ENCODE results near the gene PTGFR.

PTGFR gene, protein sequence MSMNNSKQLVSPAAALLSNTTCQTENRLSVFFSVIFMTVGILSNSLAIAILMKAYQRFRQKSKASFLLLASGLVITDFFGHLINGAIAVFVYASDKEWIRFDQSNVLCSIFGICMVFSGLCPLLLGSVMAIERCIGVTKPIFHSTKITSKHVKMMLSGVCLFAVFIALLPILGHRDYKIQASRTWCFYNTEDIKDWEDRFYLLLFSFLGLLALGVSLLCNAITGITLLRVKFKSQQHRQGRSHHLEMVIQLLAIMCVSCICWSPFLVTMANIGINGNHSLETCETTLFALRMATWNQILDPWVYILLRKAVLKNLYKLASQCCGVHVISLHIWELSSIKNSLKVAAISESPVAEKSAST

GRCh38 chr1:78490861-78491450 lies at the start of gene PTGFR:
Gene PTGFR, plus strand, starts transcription at chr1:78490974. Its CDS starts 1,770 bp downstream, at chr1:78492744.
- DNase-seq = peak in 7 of 58 donors; percentile 3 to 30 (median 17)

DNA sequence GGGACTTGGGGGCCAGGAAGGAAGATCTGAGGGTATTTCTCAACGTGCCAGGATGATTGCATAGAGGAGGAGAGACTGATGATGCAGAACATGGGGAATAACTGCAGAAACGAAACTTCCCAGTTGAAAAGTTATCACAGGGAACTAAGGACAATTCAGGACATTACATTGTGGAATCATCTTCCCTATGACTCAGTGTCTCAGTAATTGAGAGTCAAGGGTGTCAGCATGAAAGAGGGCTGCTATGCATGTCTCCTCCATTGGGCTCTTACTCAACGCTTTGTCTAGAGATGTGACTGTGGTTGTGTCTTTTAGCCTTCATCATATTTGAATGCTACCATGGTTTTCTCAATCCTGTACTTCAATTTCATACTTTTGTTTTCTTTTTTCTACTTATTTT lies 48.9 kb upstream of the PTGFR start:
- no peak for DNase-seq

GRCh38 chr1:78447086-78447485 lies 43.7 kb upstream of the PTGFR start:
- DNase-seq = no peak

DNA sequence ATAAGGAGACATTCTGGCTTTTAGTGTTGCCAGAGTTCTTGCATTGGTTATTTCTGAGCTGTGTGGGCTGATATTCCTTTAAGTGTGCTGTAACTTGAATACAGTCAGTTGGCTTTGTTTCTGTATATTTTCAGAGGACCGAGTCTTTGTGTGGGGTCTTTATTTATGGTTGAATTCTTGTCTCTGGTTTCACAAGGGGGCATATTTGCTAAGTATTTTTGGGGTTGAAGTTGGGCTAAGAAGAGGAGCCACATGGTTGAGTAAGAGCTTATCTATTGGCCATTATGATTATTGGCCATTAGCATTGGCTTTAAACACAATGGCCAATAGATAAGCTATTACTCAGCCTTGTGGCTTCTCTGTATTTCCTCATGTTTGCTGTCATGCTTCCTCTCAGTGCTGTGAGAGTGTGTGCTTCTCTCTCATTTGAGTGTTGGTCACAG lies 26.3 kb upstream of the PTGFR start:
- no peak for DNase-seq

GRCh38 chr1:78465143-78465542 lies 25.6 kb upstream of the PTGFR start:
- DNase-seq = no peak

GRCh38 chr1:78468521-78468920 lies 22.3 kb upstream of the PTGFR start:
- no peak for DNase-seq

- no peak for DNase-seq
Measured at GRCh38 chr1:78469576-78469975, 21.2 kb upstream of the PTGFR start.

- DNase-seq = no peak
Measured at GRCh38 chr1:78471890-78472620, 18.7 kb upstream of the PTGFR start.

GRCh38 chr1:78472851-78473496 lies 17.8 kb upstream of the PTGFR start:
- no peak for DNase-seq

DNA sequence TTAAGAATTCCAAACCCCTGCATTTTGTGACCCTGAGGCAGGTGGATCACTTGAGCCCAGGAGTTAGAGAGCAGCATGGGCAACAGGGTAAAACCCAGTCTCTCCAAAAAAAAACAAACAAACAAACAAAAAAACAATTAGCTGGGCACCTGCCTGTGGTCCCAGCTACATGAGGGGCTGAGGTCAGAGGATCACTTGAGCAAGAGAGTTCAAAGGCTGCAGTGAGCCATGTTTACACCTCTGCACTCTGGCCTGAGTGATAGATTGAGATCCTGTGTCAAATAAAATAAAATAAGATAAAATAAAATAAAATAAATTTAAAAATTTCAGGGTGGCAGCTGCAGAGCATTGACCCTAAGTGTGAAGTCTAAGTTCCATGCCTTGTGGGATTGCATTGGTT lies 16.7 kb upstream of the PTGFR start:
- DNase-seq = no peak

- no peak for DNase-seq
Measured at GRCh38 chr1:78475888-78476610, 14.7 kb upstream of the PTGFR start.

DNA sequence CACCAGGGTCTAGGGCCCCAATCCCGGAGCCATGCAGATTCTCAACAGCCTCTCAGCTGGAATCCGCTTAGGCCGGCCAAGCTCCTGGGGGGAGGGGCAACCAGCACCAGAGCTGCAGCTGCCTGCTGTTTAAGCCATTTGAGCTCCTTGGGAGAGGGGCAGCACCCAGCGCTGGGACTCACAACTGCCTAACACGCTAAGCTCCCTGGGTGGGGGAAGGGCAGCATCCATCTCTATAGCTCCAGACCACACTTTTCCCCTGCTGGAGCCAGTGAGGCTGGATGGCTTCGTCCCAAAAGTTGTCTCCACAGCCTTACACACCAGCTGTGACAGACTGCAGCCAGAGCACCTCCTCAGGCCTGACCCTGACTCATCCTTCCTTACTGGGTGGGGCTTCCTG lies 6.9 kb upstream of the PTGFR start:
- DNase-seq = no peak

DNA sequence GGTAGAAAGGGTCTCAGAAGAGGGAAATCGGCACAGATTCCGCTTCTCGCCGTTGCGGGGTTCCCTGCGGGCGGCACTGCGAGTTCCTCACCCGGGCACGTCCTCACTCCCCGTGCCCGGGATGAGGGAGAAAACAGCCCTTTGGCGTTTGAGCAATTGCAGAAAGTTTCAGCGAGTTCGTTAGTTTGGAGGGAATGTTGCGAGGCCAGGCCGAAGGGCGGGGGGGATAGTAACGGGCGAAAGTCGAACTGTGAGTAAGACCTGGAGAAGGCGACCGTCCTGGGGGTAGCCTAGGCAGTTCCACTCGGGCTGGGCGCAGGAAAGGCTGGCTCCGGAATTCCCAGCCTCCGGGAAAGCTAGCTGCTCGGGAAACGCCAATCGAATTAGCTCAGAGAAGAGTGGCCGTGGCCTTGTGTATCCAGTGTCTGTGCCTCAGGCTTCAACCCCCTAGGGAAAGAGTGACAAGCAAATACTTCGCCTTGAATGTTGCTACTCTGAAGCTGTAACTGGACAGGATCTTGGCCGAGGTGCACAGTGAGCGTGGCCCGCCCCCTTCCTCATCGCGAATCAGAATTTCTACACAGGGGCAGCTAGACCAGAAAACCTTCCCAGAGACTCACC lies 787 bp downstream of the PTGFR start:
- peak in 1 of 58 donors; percentile 7 for DNase-seq

- DNase-seq = no peak
Measured at GRCh38 chr1:78492386-78492950, 1.7 kb downstream of the PTGFR start.

DNA sequence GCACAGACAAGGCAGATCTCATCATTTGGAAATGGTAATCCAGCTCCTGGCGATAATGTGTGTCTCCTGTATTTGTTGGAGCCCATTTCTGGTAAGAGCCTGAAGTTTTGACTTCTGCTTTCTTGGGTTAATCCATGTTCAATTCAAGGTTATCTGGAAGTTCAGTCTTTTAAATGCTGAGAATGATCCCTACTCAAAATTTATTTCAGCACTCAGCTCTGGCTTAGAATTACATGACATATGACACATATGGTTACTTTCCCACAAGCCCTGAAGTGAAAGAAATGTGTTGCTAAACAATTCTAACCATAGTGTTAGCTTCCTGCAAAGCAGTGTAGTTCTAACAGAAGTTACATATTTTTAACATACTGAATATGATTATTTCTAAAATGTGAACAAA lies 2.7 kb downstream of the PTGFR start:
- DNase-seq = no peak

DNA sequence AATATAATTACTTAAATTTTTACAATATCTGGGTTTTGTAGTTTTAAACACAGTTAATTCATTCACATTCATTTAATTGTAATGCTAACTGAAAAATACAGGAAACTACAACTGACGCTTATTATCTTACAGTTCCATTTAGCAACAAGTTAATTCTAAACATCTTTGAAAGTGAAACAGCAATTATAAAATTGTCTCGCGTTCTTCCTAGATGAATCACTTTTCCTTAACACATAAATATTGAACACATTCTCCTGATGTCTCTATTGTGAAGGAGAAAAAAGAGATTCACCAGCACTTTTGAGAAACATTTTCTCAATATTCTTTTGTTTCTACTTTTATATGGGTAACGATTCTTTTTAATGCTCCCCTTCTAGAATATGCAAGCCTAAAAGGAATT lies 6.4 kb downstream of the PTGFR start:
- no peak for DNase-seq

- no peak for DNase-seq
Measured at GRCh38 chr1:78500529-78500928, 9.8 kb downstream of the PTGFR start.

- no peak for DNase-seq
Measured at GRCh38 chr1:78501203-78501602, 10.4 kb downstream of the PTGFR start.

- no peak for DNase-seq
Measured at GRCh38 chr1:78511334-78511733, 20.6 kb downstream of the PTGFR start.

- DNase-seq = no peak
Measured at GRCh38 chr1:78516716-78517115, 25.9 kb downstream of the PTGFR start.
